Measurements from ENCODE around the gene ZAP70. TPM values are rescaled to one million over a fixed set of nuclear protein-coding genes. Genes with fewer than 3 reads are reported as not detected.
"Not testable (repeated sequence)": the region's sequence is repeated elsewhere in the genome, so short reads cannot be mapped to it uniquely, and the experiment has no call there.

Gene ZAP70
- total RNA-seq, 1 experiment from 2014 or later = not detected

GRCh38 chr2:97711394-97711711, 2.0 kb upstream of the ZAP70 start:
- Histone ChIP-seq H2AFZ (ENCODE audit: low read length) (no peak overlapping the region), H3K9me2 (replicated peaks; ENCODE audit: insufficient read depth, low read length) (no peaks in the 10 kb centered on the region), H3K79me2 (ENCODE audit: low read length) (no peaks in the 10 kb centered on the region), H3K36me3 (ENCODE audit: insufficient read depth, low read length) (no peaks in the 10 kb centered on the region), H3K27ac (ENCODE audit: low read length) (no peak overlapping the region), H3K27me3 (ENCODE audit: low read length) (no peaks in the 10 kb centered on the region), H4K20me1 (ENCODE audit: insufficient read depth, low read depth, low read length) (no peaks in the 10 kb centered on the region), H3K9ac (ENCODE audit: low read length) (no peak overlapping the region), H3K4me3 (ENCODE audit: low read length) (no peak overlapping the region), H3K9me3 (ENCODE audit: low read length) (no peaks in the 10 kb centered on the region), H3K4me2 (ENCODE audit: low read depth, low read length, poor library complexity, severe bottlenecking) (no peak overlapping the region), H3K4me1 (ENCODE audit: low read length) (no peaks in the 10 kb centered on the region)
- DNase-seq = no peak

GRCh38 chr2:97712175-97712574, 1.2 kb upstream of the ZAP70 start:
- H3K9me3 ChIP-seq (ENCODE audit: low read length); H3K9ac ChIP-seq (ENCODE audit: low read length); H3K4me2 ChIP-seq (ENCODE audit: low read depth, low read length, poor library complexity, severe bottlenecking); H3K4me1 ChIP-seq (ENCODE audit: low read length); H3K27me3 ChIP-seq (ENCODE audit: low read length); H3K27ac ChIP-seq (ENCODE audit: low read length); H3K79me2 ChIP-seq (ENCODE audit: low read length); H3K9me2 ChIP-seq (replicated peaks; ENCODE audit: insufficient read depth, low read length); H3K36me3 ChIP-seq (ENCODE audit: insufficient read depth, low read length); DNase-seq; H2AFZ ChIP-seq (ENCODE audit: low read length); H3K4me3 ChIP-seq (ENCODE audit: low read length); H4K20me1 ChIP-seq (ENCODE audit: insufficient read depth, low read depth, low read length): not testable (repeated sequence)

GRCh38 chr2:97712693-97713295, 582 bp upstream of the ZAP70 start:
- no peaks in the 10 kb centered on the region for H3K79me2 ChIP-seq (ENCODE audit: low read length)
- H3K4me3 ChIP-seq (ENCODE audit: low read length) = no peak overlapping the region
- H2AFZ ChIP-seq (ENCODE audit: low read length) = no peak overlapping the region
- H3K36me3 ChIP-seq (ENCODE audit: insufficient read depth, low read length) = no peaks in the 10 kb centered on the region
- H3K9ac ChIP-seq (ENCODE audit: low read length) = no peak overlapping the region
- no peaks in the 10 kb centered on the region for H3K4me1 ChIP-seq (ENCODE audit: low read length)
- no peak overlapping the region for H3K4me2 ChIP-seq (ENCODE audit: low read depth, low read length, poor library complexity, severe bottlenecking)
- no peak overlapping the region for H3K27ac ChIP-seq (ENCODE audit: low read length)
- DNase-seq = no peak
- H3K9me2 ChIP-seq (replicated peaks; ENCODE audit: insufficient read depth, low read length) = no peaks in the 10 kb centered on the region
- no peaks in the 10 kb centered on the region for H3K9me3 ChIP-seq (ENCODE audit: low read length)
- no peaks in the 10 kb centered on the region for H3K27me3 ChIP-seq (ENCODE audit: low read length)
- no peaks in the 10 kb centered on the region for H4K20me1 ChIP-seq (ENCODE audit: insufficient read depth, low read depth, low read length)

GRCh38 chr2:97714084-97714949, 941 bp downstream of the ZAP70 start:
- Histone ChIP-seq H4K20me1 (ENCODE audit: insufficient read depth, low read depth, low read length) (no peaks in the 10 kb centered on the region), H3K27me3 (ENCODE audit: low read length) (no peaks in the 10 kb centered on the region), H2AFZ (ENCODE audit: low read length) (no peak overlapping the region), H3K79me2 (ENCODE audit: low read length) (no peaks in the 10 kb centered on the region), H3K27ac (ENCODE audit: low read length) (no peak overlapping the region), H3K36me3 (ENCODE audit: insufficient read depth, low read length) (no peaks in the 10 kb centered on the region), H3K9me3 (ENCODE audit: low read length) (no peaks in the 10 kb centered on the region), H3K4me3 (ENCODE audit: low read length) (no peak overlapping the region), H3K9me2 (replicated peaks; ENCODE audit: insufficient read depth, low read length) (no peaks in the 10 kb centered on the region), H3K4me1 (ENCODE audit: low read length) (peaks cover 3% of the 10 kb centered on the region; the same call in 1 of the 2 replicates), H3K9ac (ENCODE audit: low read length) (no peak overlapping the region), H3K4me2 (ENCODE audit: low read depth, low read length, poor library complexity, severe bottlenecking) (no peak overlapping the region)
- DNase-seq = no peak

GRCh38 chr2:97714950-97715652, 1.7 kb downstream of the ZAP70 start:
- Histone ChIP-seq H3K4me2 (ENCODE audit: low read depth, low read length, poor library complexity, severe bottlenecking) (no peak overlapping the region), H3K9me2 (replicated peaks; ENCODE audit: insufficient read depth, low read length) (no peaks in the 10 kb centered on the region), H2AFZ (ENCODE audit: low read length) (no peak overlapping the region), H3K27ac (ENCODE audit: low read length) (no peak overlapping the region), H3K79me2 (ENCODE audit: low read length) (no peaks in the 10 kb centered on the region), H4K20me1 (ENCODE audit: insufficient read depth, low read depth, low read length) (no peaks in the 10 kb centered on the region), H3K36me3 (ENCODE audit: insufficient read depth, low read length) (no peaks in the 10 kb centered on the region), H3K9me3 (ENCODE audit: low read length) (no peaks in the 10 kb centered on the region), H3K27me3 (ENCODE audit: low read length) (no peaks in the 10 kb centered on the region), H3K9ac (ENCODE audit: low read length) (no peak overlapping the region), H3K4me1 (ENCODE audit: low read length) (peaks cover 3% of the 10 kb centered on the region; the same call in 1 of the 2 replicates), H3K4me3 (ENCODE audit: low read length) (no peak overlapping the region)
- DNase-seq = no peak

- H3K9me2 ChIP-seq (replicated peaks; ENCODE audit: insufficient read depth, low read length) = no peaks in the 10 kb centered on the region
- H3K4me1 ChIP-seq (ENCODE audit: low read length) = peaks cover 3% of the 10 kb centered on the region; the same call in 1 of the 2 replicates
- H3K27me3 ChIP-seq (ENCODE audit: low read length) = no peaks in the 10 kb centered on the region
- no peak overlapping the region for H2AFZ ChIP-seq (ENCODE audit: low read length)
- H3K4me3 ChIP-seq (ENCODE audit: low read length) = no peak overlapping the region
- no peaks in the 10 kb centered on the region for H4K20me1 ChIP-seq (ENCODE audit: insufficient read depth, low read depth, low read length)
- no peaks in the 10 kb centered on the region for H3K9me3 ChIP-seq (ENCODE audit: low read length)
- no peak overlapping the region for H3K4me2 ChIP-seq (ENCODE audit: low read depth, low read length, poor library complexity, severe bottlenecking)
- no peaks in the 10 kb centered on the region for H3K36me3 ChIP-seq (ENCODE audit: insufficient read depth, low read length)
- no peak for DNase-seq
- no peak overlapping the region for H3K9ac ChIP-seq (ENCODE audit: low read length)
- H3K27ac ChIP-seq (ENCODE audit: low read length) = no peak overlapping the region
- no peaks in the 10 kb centered on the region for H3K79me2 ChIP-seq (ENCODE audit: low read length)
Observed at GRCh38 chr2:97715951-97716694, 2.7 kb downstream of the ZAP70 start.

- no peak for DNase-seq
Observed at GRCh38 chr2:97716695-97717612, 3.6 kb downstream of the ZAP70 start.

More at GRCh38 chr2:97716695-97717612, 3.6 kb downstream of the ZAP70 start:
- no peaks in the 10 kb centered on the region for H3K9me3 ChIP-seq (ENCODE audit: low read length)
- H3K9me2 ChIP-seq (replicated peaks; ENCODE audit: insufficient read depth, low read length) = no peaks in the 10 kb centered on the region
- H3K9ac ChIP-seq (ENCODE audit: low read length) = no peak overlapping the region
- no peak overlapping the region for H3K27ac ChIP-seq (ENCODE audit: low read length)
- no peak overlapping the region for H3K4me2 ChIP-seq (ENCODE audit: low read depth, low read length, poor library complexity, severe bottlenecking)
- peaks cover 3% of the 10 kb centered on the region; the same call in 1 of the 2 replicates for H3K4me1 ChIP-seq (ENCODE audit: low read length)
- H4K20me1 ChIP-seq (ENCODE audit: insufficient read depth, low read depth, low read length) = no peaks in the 10 kb centered on the region
- no peaks in the 10 kb centered on the region for H3K79me2 ChIP-seq (ENCODE audit: low read length)
- no peak overlapping the region for H3K4me3 ChIP-seq (ENCODE audit: low read length)
- H2AFZ ChIP-seq (ENCODE audit: low read length) = no peak overlapping the region
- H3K36me3 ChIP-seq (ENCODE audit: insufficient read depth, low read length) = no peaks in the 10 kb centered on the region
- no peaks in the 10 kb centered on the region for H3K27me3 ChIP-seq (ENCODE audit: low read length)
